Measurements from ENCODE around the gene ENTREP1. TPM values are rescaled to one million over a fixed set of nuclear protein-coding genes. Genes with fewer than 3 reads are reported as not detected.

Gene ENTREP1
- total RNA-seq, 4 donors from 2014 or later: 2.3 to 6.3 (median 3.7) TPM

- no peak for TF ChIP-seq EP300 (IDR thresholded peaks at IDR 0.05)
- no peaks in the 10 kb centered on the region for H3K36me3 ChIP-seq
- no peak overlapping the region for H3K27ac ChIP-seq
- no peaks in the 10 kb centered on the region for H3K27me3 ChIP-seq
- no peak for DNase-seq (ENCODE audit: low spot score in 2 of 2)
- peak overlapping the region in 1 of 4 donors; percentile 10 for H3K4me3 ChIP-seq
- 62 to 67% methylated on average over 31 to 48 of the region's 52 CpGs for WGBS, 2 donors
- H3K4me1 ChIP-seq: peaks cover 0 to 6% (median 0%) of the 10 kb centered on the region in 4 donors
- no peaks in the 10 kb centered on the region for H3K9me3 ChIP-seq
These were observed 87.1 kb downstream of the ENTREP1 start for GRCh38 chr9:69411931-69412740.

- DNase-seq (ENCODE audit: low spot score in 2 of 2): no peak
- 22 to 30% methylated on average over 16 to 20 of the region's 20 CpGs for WGBS, 2 donors
- Histone ChIP-seq H3K4me1 (peaks cover 0 to 6% (median 0%) of the 10 kb centered on the region in 4 donors), H3K36me3 (no peaks in the 10 kb centered on the region), H3K9me3 (no peaks in the 10 kb centered on the region), H3K27me3 (no peaks in the 10 kb centered on the region), H3K27ac (no peak overlapping the region), H3K4me3 (peak overlapping the region in 1 of 4 donors; percentile 10)
- TF ChIP-seq CTCF (IDR thresholded peaks at IDR 0.05) (peak in 4 of 5 experiments; percentile 24 to 47 (median 39)), POLR2A (IDR thresholded peaks at IDR 0.05) (no peak)
These were observed 87.7 kb downstream of the ENTREP1 start for GRCh38 chr9:69412741-69413150.

- 81 to 84% methylated on average over 5 to 10 of the region's 10 CpGs for WGBS, 2 donors
- no peak overlapping the region for H3K4me3 ChIP-seq
These were observed 95.7 kb downstream of the ENTREP1 start for GRCh38 chr9:69420611-69421270.

GRCh38 chr9:69421908-69422801, 97.1 kb downstream of the ENTREP1 start:
- TF ChIP-seq POLR2A (IDR thresholded peaks at IDR 0.05) (no peak), CTCF (IDR thresholded peaks at IDR 0.05) (peak; percentile 68 to 92 (median 75)), EP300 (IDR thresholded peaks at IDR 0.05) (no peak)
- Histone ChIP-seq H3K4me1 (peaks cover 0 to 6% (median 0%) of the 10 kb centered on the region in 4 donors), H3K36me3 (no peaks in the 10 kb centered on the region), H3K9me3 (no peaks in the 10 kb centered on the region), H3K4me3 (no peak overlapping the region), H3K27me3 (no peaks in the 10 kb centered on the region), H3K27ac (no peak overlapping the region)
- 51 to 55% methylated on average over 14 to 16 of the region's 16 CpGs for WGBS, 2 donors
- peak in 1 of 2 donors; percentile 58 for DNase-seq (ENCODE audit: low spot score in 2 of 2)

More at GRCh38 chr9:69420611-69421270, 95.7 kb downstream of the ENTREP1 start:
- Histone ChIP-seq H3K9me3 (no peaks in the 10 kb centered on the region), H3K27ac (no peak overlapping the region), H3K36me3 (no peaks in the 10 kb centered on the region), H3K27me3 (no peaks in the 10 kb centered on the region), H3K4me1 (no peaks in the 10 kb centered on the region)
- DNase-seq (ENCODE audit: low spot score in 2 of 2): no peak
- no peak for TF ChIP-seq EP300 (IDR thresholded peaks at IDR 0.05)
- no peak for TF ChIP-seq CTCF (IDR thresholded peaks at IDR 0.05)
- TF ChIP-seq POLR2A (IDR thresholded peaks at IDR 0.05): no peak

- Histone ChIP-seq H3K4me3 (no peak overlapping the region), H3K27me3 (no peaks in the 10 kb centered on the region), H3K27ac (no peak overlapping the region), H3K9me3 (no peaks in the 10 kb centered on the region), H3K4me1 (peaks cover 0 to 6% (median 0%) of the 10 kb centered on the region in 4 donors), H3K36me3 (peaks cover 0 to 8% (median 0%) of the 10 kb centered on the region in 3 donors)
- no peak for DNase-seq (ENCODE audit: low spot score in 2 of 2)
- WGBS, 2 donors: 83 to 86% methylated on average over 17 of the region's 17 CpGs
- TF ChIP-seq CTCF (IDR thresholded peaks at IDR 0.05): no peak
- no peak for TF ChIP-seq POLR2A (IDR thresholded peaks at IDR 0.05)
- TF ChIP-seq EP300 (IDR thresholded peaks at IDR 0.05): no peak
These were observed 100.3 kb downstream of the ENTREP1 start for GRCh38 chr9:69425136-69425801.
